ENCODE results near the gene SUSD1.

Gene SUSD1

DNA sequence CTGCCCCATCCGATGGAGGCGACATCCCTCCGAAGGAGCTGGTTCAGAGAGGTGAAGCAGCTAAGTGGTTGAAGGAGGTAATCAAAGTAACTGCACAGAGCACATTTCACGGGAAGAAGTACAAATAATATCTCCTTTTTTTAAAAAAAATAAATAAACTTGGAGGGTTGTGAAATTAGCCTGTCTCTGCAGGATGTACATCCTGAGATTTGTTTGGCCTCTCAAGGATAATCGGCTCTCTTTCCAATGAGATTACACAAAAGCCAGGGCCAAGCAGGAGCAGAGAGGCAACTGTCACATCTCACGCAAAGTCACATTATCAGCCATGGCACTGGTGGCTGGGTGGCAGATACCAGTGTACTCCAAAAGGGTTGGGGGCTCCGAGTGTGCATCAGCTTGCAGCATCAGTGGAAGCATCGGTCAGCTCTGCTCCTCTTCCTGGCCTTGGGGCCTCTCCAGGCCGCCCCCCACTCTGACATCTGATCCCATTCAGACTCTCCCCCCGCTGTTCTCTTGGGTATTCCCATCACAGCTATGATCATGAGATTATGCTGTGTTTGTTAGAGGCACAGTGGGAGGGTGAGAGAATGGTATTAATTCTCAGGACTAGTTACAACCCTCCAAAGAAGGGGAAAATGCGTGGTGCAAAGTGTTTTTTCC lies 168.6 kb downstream of the SUSD1 start:
- no peak for DNase-seq

DNA sequence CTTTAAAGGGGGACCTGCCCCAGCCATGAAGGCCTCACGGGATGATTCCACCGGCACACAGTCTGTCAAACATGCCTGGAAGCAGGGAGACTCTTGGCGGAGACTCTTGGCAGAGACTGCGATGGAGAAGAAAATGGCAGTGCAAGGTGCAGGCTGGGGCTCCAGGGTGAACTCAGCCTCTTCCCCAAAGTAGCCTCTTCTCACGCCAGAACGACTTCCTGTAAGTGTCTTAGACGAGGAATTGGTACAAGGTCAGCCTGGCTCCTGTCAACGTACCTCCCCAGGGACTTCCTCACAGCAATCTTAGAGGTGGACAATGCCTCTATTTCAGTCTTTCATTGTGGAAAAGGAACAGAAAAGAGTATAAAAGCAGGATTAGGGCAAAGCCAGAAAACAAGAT lies 169.2 kb downstream of the SUSD1 start:
- no peak for DNase-seq

DNA sequence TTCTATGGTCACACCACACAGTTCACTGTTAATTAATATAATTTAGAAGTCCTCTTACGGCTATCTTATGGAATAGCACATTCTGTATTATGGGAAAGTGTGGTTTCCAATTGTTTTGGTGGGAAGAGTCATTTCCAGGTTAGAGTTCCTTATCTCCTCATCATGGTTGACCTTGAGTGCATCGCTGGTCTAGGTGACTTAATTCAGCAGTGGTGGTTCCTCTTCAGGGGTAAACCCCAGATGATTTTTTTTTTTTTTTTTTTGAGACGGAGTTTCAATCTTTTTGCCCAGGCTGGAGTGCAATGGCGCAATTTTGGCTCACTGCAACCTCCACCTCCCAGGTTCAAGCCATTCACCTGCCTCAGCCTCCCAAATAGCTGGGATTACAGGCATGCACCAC lies 171.6 kb downstream of the SUSD1 start:
- no peak for DNase-seq

DNA sequence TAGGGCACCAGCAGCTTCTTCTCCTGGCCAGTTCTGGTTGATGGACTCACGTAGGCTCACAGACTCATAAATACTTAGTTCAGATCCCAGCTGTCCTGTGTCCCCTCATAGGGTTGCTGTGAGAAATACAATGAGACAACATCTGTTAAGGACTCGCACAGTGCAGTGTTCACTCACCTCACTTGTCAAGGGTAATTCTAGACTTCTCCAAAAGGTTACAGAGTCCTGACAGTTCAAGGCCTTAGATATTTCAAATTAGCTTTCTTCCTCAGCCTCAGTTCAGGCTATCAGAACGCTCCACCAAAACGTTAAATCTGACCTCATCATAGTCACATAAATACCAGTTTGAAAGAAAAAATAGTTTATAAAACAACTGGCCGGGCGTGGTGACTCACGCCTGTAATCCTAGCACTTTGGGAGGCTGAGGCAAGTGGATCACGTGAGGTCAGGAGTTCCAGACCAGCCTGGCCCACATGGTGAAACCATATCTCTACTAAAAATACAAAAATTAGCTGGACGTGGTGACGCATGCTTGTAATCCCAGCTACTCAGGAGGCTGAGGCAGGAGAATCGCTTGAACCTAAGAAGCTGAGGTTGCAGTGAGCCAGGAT lies 172.1 kb downstream of the SUSD1 start:
- no peak for DNase-seq

DNA sequence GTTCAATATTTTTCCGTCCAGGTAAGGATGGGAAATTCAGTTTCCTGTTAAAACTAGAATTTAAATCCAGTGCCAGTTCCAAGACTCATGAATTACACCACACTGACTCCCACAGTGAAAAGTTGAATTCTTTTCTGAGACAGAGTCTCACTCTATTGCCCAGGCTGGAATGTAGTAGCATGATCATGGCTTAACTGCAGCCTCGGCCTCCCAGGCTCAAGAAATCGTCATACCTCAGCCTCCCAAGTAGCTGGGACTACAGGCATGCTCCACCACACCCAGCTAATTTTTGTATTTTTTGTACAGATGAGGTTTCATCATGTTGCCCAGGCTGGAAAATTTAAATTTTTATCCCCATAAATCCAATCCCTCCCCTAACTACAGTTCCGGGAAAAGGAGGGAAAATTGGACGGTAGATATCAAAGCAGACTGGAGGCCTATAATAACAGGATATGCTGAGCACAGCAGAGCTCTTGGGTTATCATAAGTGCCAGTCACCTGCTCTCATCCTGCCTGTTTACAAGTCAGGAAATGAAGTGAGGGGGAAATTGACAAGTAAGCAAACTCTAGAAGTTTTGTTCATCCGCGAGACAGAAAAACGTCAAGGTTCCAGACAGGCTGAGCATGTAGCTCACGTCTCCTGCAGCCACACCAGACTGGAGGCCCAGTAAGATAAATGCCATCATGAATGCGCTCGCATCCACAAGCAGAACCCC lies 172.8 kb downstream of the SUSD1 start:
- no peak for DNase-seq

DNA sequence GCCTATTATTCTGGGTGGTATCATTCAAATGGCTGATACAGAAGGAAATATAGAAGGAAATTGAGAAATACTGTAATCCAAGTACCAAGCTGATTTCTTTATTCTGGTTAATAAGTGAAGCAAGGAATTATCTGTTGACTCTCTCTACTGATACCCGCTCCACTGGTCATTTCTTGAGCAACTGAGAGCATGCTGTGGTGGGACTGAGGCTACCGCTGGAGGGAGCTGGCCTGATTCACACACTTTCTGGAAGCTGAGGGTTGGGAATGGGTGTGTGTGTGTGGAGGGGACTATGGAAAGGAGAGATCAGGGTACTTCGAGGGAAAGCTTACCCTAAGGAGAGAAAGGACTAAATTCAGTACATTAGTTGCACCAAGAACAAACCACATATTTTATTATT lies 174.4 kb downstream of the SUSD1 start:
- DNase-seq = no peak

DNA sequence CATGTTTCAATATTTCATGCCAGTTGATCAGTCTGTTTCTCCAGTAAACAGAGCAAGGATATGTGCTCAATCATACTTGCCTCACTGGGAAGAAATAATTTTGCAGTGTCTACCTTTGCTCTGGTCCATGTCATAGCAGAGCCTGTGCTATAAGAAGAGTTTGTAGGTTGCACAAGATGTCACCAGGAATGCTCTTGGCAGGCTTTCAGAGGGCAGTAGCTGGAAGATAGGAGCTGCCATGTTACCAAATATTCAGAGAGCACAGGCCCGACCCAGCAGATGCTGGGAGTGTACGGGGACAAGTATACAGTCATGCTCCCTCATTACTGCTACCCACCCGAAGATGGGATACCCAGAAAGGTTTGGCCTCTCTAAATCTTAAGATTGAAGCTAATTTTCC lies 175.8 kb downstream of the SUSD1 start:
- no peak for DNase-seq

DNA sequence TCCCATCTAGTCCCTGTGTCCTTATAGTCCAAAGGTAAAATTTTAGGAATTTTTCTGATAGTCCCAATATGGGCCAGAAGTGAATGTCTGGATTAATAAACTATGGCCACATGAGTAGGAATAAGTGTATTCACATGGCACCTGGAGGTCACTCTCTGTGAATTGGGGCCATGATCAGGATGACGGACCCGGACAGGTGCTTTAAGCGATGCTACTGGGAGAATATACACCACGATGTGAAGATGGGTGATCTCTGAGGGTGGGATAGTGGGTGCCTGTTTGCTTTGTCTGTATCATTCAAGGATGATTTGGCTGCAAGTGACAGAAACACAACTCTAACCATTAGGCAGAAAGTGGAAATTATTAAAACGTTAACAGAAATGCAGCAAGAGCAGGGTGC lies 177.3 kb downstream of the SUSD1 start:
- no peak for DNase-seq

DNA sequence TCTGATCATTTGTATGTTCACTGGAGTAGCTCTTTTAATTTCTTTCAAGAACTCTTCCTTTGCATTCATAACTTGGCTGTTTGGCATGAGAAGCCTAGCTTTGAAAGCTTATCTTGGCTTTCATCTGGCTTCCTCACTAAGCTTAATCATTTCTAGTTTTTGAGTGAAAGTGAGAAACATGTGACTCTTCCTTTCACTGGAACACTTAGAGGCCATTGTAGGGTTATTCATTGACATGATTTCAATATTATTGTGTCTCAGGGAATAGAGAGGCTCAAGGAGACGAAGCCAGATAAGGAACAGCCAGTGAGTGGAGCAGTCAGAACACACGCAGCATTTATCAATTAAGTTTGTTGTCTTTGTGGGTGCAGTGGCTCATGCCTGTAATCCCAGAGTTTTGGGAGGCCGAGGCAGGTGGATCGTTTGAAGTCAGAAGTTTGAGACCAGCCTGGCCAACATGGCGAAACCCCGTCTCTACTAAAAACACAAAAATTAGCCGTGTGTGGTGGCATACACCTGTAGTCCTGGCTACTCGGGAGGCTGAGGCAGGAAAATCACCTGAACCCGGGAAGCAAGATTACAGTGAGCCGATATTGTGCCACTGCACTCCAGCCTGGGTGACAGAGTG lies 180.2 kb downstream of the SUSD1 start:
- no peak for DNase-seq

DNA sequence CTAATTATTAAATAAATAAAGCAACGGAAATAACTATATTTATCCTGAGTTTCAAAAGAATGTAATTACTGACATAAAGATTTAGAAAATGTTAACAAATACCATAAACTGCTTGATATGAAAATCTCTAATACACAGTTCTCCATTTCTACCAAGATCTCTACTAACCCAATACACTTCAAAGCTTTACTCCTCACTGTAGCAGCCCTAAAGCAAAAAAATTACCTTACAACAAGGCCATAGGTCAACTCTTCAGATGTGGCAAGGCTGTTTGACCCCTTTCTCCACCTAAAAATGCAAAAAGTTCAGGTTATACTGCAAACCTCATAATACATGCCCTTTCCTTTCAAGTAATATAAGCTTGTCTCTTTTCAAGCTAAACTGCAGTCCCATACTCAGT lies 181.8 kb downstream of the SUSD1 start:
- no peak for DNase-seq

DNA sequence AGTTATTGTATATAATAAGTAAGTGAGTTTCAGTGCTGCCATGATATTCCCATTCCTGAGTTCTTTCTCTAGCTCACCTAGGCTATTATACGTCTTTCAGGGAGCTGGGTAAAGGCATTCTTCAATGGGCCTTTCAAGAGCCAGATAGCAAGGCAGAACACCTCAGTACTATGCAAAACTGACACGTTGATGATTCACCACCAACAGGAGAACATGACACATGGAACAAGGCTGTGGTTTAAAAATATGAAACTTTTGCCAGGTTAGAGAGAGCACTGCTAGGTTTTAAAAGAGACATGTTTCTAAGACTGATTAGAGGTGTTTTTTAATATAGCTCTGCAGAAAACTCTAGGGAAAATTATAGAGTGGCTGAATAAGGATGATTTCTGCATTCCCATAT lies 182.6 kb downstream of the SUSD1 start:
- no peak for DNase-seq

DNA sequence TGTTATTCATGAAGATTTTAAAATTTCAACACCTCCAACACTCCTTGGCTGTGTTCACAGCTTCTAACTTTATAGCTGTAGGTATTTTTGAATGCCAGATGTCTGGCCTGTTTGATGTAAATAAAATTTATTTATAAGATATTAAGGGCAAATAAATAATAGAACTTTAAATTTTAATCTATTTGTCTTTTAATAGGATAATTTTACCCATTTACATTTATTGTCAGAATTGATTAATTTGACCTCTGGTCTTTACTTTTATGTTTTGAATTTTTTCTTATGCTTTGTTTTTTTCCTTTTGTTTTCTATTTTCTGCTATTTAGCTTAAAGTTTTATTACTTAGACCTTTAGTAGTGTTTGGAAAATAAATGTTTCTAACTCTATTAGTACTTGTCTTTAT lies 183.9 kb downstream of the SUSD1 start:
- DNase-seq = no peak

All from activated naive CD4-positive, alpha-beta T cell treated with Interleukin-2 at 50 U/mL for 16 hours (primary cell).